ENCODE measurements around the gene GGN. TPM values are rescaled to one million over a fixed set of nuclear protein-coding genes. Genes with fewer than 3 reads are reported as not detected.

The GGN gene
- polyA plus RNA-seq, 1 of the 3 experiments (the other 2 are of a cell fraction): 0.48 TPM

- no peak overlapping the region for H3K4me2 ChIP-seq
- peaks cover 13% of the 10 kb centered on the region; the same call in 1 of the 2 replicates for H3K27me3 ChIP-seq (ENCODE audit: insufficient read depth)
- no peaks in the 10 kb centered on the region for H3K79me2 ChIP-seq (ENCODE audit: insufficient read depth)
- ChIA-PET POLR2A (no interaction called here), CTCF (interaction anchor here (1.0 to 1.4 kb wide), 2 partner anchors 15 to 27 kb away, joined by 3 to 5 read pairs; partner anchors contain the start of gene FAM98C)
- H3F3A ChIP-seq (replicated peaks; ENCODE audit: insufficient read depth): no peaks in the 10 kb centered on the region
- no peaks in the 10 kb centered on the region for H3K9me2 ChIP-seq
- H3K27ac ChIP-seq (ENCODE audit: low read depth in 2 of 2, low read length in 1 of 2): no peak overlapping the region
- H3K4me3 ChIP-seq (ENCODE audit: low read depth in 2 of 2, low read length in 1 of 2): no peak overlapping the region
- no peak for DNase-seq
- TF ChIP-seq POLR2AphosphoS5 (IDR thresholded peaks at IDR 0.05; ENCODE audit: low read depth, low read length): no peak
- TF ChIP-seq EZH2phosphoT487 (IDR thresholded peaks at IDR 0.05; ENCODE audit: borderline replicate concordance, low read depth): no peak
- no peak for TF ChIP-seq TAF1 (IDR thresholded peaks at IDR 0.05; ENCODE audit: borderline replicate concordance, low read depth, low read length)
- no peak for TF ChIP-seq RFX5 (IDR thresholded peaks at IDR 0.05; ENCODE audit: low read length)
- no peak for TF ChIP-seq NRF1 (IDR thresholded peaks at IDR 0.05; ENCODE audit: low read depth, low read length)
- TF ChIP-seq RCOR1 (IDR thresholded peaks at IDR 0.05; ENCODE audit: low read length): no peak
- TF ChIP-seq MEF2A (IDR thresholded peaks at IDR 0.05; ENCODE audit: borderline replicate concordance, low read depth): no peak
- TF ChIP-seq YY1 (IDR thresholded peaks at IDR 0.05; ENCODE audit: low read depth): no peak
- TF ChIP-seq NFIC (IDR thresholded peaks at IDR 0.05; ENCODE audit: borderline replicate concordance): no peak
- no peak for TF ChIP-seq GABPA (IDR thresholded peaks at IDR 0.05; ENCODE audit: low read depth)
- TF ChIP-seq SMC3 (IDR thresholded peaks at IDR 0.05; ENCODE audit: low read depth, low read length): no peak
- TF ChIP-seq EP300 (IDR thresholded peaks at IDR 0.05; ENCODE audit: borderline replicate concordance in 1 of 2, low read depth in 1 of 2, low read length in 1 of 2): no peak
- TF ChIP-seq, protein P1, sequence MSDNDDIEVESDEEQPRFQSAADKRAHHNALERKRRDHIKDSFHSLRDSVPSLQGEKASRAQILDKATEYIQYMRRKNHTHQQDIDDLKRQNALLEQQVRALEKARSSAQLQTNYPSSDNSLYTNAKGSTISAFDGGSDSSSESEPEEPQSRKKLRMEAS (IDR thresholded peaks at IDR 0.05; ENCODE audit: low read depth): no peak
- no peak for TF ChIP-seq FOXM1 (IDR thresholded peaks at IDR 0.05; ENCODE audit: low read depth)
- no peak for TF ChIP-seq RXRA (IDR thresholded peaks at IDR 0.05; ENCODE audit: borderline replicate concordance, low read depth)
- no peak for TF ChIP-seq CHD2 (IDR thresholded peaks at IDR 0.05; ENCODE audit: low read length, partially characterized antibody)
- no peak for TF ChIP-seq TEAD4 (IDR thresholded peaks at IDR 0.05; ENCODE audit: borderline replicate concordance, insufficient read depth)
- TF ChIP-seq ZBTB33 (IDR thresholded peaks at IDR 0.05; ENCODE audit: borderline replicate concordance, low read depth): no peak
- TF ChIP-seq MXI1 (IDR thresholded peaks at IDR 0.05; ENCODE audit: low read depth, low read length): no peak
- no peak for TF ChIP-seq JUND (IDR thresholded peaks at IDR 0.05)
- H3K36me3 ChIP-seq (replicated peaks in 1 of 2; ENCODE audit: control insufficient read depth in 1 of 2, insufficient read depth in 2 of 2, low read length in 1 of 2): no peaks in the 10 kb centered on the region
- H2AFZ ChIP-seq (ENCODE audit: low read depth): no peak overlapping the region
- H4K20me1 ChIP-seq (ENCODE audit: insufficient read depth): no peaks in the 10 kb centered on the region
- 41% methylated on average over 2 of the region's 2 CpGs for WGBS (ENCODE audit: low lambda C conversion rate)
- no peaks in the 10 kb centered on the region for H3K9me3 ChIP-seq
- H3K9ac ChIP-seq: no peak overlapping the region
- no peaks in the 10 kb centered on the region; a peak in 1 of 4 replicates for H3K4me1 ChIP-seq (ENCODE audit: control insufficient read depth in 1 of 2, insufficient read depth in 2 of 2, low read depth in 1 of 2, low read length in 1 of 2)
These were observed 42.0 kb upstream of the GGN start for GRCh38 chr19:38429811-38430156.

Data from SK-N-SH (cell line).